HS-27A (cell line): ENCODE results near the gene ITIH3.

ENCODE experiments used
- DNase-seq: peaks from one replicate; pipeline ENCODE4 v3.0.0-alpha.2; 2012; ENCODE audit warnings: low read depth, missing footprints

The ITIH3 gene

DNA sequence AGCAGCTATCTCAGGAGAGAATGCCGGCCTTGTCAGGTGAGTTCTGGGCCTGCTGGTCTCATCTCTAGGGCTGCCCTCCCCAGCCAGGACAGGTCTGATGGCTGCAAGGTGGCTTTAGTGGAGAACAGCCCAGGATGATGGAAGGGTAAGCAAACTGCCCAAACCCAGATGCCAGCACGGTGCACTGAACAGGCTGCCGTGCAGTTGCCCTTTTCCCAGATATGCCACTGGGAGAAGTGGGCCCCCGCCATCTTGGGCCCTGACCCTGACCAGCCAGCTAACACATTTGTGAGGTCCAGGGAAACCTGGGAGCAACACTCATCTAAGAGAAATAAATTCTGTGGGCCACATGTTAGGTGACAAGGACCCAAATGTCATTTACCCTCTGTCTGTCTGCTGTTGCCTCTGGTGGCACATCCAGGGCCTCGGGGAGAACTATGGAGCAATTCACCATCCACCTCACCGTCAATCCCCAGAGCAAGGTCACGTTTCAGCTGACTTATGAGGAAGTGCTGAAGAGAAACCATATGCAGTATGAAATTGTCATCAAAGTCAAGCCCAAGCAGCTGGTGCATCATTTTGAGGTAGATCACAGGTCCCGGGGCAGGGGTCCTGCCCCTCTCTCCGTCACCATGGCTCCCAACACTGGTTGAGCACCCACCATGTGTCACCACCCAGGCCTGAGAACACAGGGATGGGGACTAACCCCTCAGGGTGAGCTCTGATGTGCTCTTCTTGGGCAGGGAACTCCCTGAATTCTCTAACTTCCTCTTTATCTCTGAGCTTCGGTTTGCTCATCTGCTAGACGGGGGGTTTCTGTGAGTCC lies 15.4 kb upstream of the ITIH3 start:
- no peak for DNase-seq

DNA sequence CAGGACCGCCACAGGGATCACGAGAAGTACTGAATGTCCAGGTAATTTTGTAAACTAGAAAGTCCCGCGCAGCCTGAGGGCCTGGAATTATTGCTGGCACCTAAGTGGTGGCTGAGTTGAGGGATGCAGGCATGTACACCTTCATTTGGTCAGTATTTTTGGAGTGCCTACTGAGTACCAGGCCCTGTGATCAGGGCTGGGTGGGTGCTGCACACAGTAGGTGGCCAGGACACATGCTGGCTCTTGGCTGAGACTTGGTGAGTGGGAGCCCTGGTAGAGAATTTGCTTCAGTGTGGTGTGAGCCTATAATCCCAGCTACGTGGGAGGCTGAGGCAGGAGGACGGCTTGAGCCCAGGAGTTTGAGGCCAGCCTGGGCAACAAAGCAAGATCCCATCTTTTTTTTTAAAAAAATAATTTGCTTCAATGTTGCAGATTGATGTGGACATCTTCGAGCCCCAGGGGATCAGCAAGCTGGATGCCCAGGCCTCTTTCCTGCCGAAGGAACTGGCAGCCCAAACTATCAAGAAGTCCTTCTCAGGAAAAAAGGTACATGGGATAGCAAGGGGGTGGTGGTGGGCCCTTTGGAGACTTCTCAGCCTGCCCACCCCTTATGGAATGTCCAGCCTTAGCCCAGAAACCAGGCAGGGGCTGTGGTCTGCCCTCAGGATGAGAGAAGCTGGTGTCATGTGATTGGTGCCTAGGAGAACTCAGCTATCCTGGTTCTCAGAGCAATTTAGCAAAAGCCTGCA lies 14.6 kb upstream of the ITIH3 start:
- no peak for DNase-seq

DNA sequence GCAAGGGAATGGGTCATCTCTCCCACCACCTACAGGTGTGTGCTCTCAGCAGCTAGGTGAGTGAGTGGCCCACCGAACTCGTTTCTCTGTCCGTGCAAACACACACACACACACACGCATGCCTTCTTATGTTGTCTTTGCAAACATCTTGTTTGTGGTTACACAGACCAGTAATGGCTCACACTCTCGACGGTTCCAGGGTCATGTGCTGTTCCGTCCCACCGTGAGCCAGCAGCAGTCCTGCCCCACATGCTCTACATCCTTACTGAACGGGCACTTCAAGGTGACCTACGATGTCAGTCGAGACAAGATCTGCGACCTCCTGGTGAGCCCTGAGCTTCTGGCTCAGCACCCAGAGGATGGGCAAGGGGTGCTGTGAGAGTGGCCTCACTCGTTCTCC lies 12.9 kb upstream of the ITIH3 start:
- no peak for DNase-seq

DNA sequence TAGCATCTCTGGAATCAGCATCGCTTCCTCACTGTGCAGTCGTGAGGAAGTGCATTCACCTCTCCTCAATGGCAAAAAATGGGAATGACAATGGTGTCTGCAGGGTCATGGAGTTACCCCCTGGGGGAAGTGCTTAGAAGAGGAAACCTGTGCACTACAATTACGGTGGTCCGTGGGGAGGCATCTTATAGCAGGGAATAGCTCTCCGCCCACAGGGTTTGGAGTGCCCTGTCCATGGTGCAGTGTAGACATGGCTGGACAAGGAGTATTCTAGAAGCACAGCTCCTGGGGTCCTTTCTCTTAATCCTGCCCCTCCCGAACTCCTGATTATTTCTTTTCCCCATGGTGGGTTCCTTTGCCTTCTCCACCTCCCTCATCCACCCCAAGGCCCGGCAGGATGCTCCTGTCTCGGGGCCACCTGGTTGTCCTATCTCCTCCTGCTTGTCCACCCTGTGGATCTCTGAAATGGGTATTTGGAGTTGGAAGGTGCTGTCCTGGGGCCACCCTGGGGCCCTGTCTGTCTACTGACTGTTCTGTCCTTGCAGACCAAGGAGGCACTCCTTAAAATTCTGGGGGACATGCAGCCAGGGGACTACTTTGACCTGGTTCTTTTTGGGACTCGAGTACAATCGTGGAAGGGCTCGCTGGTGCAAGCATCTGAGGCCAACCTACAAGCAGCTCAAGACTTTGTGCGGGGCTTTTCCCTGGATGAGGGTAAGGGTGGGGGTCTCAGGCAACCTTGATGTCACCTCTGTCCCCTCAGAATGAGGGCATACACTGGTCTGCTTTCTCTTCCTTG lies 12.0 kb upstream of the ITIH3 start:
- DNase-seq, result no peak

DNA sequence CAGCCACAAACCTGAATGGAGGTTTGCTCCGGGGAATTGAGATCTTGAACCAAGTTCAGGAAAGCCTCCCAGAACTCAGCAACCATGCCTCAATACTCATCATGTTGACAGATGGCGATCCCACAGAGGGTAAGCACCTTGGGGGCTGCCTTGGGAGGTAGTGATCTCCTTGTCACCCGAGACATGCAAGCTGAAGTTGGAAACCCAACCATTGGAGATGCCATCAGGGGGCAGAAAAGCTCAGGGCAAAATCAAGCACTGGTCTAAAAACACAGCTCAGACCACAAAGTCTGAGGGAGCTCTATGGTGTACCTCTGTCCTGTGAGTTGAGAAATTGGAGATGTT lies 11.4 kb upstream of the ITIH3 start:
- DNase-seq, result no peak

DNA sequence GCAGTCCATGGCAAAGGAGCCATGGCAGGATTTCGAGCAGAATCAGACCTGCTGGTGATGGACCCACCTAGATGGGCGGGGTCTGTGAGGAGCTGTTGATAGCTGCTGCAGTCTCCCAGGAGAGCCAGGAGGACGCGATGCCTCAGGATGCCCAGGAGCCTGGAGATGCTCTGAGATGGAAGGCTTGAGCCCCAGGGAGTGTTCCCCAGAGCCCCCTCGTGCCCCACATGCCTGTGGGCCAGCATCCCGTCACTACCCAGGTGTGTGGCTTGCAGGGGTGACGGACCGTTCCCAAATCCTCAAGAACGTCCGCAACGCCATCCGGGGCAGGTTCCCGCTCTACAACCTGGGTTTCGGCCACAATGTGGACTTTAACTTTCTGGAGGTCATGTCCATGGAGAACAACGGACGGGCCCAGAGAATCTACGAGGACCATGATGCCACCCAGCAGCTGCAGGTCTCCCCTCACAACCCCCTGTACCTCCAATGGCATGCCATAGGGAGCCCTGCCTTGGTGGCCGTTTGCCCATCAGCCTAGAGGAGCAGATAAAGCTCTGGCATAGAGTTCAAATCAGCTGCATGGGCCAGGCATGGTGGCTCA lies 10.5 kb upstream of the ITIH3 start:
- DNase-seq, result no peak

DNA sequence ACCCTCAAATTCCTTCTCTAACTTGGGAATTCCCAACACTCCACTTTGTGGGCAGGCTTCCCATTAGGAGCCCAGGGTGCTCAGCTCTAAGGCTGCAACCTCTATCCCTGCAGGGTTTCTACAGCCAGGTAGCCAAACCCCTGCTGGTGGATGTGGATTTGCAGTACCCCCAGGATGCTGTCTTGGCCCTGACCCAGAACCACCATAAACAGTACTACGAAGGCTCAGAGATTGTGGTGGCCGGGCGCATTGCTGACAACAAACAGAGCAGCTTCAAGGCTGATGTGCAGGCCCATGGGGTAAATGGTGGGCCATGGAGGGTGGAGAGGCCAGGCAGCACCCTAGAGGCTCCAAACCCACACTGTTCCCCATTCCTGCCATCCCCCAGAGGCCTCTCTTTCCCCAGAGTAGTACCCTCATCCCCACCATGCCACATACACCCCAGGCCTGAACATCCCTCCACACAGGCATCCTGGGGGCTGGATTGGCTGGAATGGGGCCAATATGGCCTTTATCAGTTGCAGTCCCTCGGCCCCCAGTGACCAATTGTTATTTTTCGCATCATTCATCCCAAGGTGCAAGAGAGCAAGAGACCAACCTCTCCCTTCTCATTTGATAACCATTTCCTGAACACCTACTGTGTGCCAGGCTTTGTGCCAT lies 9.5 kb upstream of the ITIH3 start:
- DNase-seq, result no peak

DNA sequence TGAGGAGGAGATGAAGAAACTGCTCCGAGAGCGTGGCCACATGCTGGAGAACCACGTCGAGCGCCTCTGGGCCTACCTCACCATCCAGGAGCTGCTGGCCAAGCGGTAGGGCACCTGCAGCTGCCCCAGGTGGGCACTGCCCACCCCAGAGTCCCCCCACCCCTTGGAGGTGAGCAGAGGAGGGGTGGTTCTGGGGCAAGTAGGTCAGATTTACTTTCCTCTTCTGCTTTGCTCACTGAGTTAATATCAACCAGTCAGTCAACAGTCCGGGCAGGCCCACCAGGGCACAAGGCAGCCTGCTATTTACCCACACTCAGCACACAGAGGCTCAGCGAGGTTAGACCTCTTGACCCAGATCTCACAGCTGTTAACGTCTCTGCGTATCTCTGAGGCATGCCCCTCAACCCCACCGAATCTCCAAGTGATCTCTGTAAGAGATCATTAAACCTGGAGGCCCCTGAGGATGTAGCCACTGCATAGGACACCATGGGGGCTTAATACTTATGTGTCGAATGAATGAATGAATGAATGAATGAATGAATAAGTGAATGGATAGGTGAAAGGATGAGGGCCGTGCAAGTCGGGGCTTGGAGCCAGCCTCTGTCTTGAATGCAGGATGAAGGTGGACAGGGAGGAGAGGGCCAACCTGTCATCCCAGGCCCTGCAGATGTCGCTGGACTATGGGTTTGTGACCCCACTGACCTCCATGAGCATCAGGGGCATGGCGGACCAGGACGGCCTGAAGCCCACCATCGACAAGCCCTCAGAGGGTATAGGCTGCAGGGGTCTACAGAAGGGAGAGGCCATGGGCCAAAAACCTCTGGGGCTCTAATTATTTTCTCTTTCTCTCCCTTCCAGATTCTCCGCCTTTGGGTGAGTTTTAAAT lies 8.0 kb upstream of the ITIH3 start:
- DNase-seq, result no peak

DNA sequence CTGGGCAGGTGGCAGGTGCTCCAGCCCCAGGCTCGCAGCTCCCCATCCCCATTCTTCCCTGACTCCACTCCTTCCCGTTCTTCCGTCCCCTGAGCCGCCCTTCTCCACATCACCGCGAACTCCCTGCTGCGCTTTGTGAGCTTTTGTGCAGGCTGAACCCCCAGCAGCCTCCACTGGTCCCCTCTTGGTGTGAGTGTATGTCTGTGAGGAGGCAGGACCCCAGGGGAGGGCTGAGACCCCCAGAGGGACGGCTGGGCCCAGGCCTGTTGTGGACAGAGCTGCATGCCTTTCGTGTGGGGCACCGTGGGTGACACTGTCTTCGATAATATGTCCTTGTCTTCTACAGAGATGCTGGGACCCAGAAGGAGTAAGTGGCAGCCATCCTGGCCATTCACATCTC lies 7.3 kb upstream of the ITIH3 start:
- no peak for DNase-seq

DNA sequence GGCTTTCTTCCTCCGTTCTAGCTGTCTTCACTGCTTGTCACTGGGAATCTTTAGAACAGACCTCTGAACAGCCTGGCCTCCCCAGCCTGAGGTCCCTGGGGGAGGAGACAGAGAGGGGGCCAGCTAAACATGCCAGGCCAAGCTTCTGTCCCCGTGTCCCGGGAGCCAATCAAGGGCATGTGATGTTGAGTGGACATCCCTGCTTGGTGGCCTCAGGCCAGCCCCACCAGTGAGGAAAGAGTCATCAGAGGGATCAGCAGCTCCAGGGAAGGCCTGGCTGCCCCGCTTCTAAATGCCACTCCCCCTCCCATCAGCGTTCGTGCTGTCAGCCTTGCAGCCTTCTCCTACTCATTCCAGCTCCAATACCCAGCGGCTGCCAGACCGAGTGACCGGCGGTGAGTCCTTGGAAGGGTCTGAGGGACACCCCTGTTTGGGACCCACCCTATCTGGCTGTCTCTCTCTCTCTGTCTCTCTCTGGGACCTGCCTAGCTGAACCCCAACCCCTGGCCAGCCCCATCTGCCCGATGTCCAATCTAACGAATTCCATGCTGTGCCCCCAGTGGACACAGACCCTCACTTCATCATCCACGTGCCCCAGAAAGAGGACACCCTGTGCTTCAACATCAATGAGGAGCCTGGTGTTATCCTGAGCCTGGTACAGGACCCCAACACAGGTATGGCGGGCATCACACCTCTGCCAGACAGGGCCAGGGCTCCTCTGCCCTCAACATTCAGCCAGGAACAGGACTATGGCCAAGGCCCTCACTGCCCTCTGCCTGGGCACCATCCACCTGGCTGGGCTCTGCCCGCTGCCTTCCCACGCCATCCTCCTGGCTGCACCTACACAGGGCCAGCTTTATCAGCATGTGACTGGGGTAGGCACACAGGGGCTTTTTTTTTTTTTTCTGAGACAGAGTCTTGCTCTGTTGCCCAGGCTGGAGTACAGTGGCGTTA lies 6.6 kb upstream of the ITIH3 start:
- no peak for DNase-seq

DNA sequence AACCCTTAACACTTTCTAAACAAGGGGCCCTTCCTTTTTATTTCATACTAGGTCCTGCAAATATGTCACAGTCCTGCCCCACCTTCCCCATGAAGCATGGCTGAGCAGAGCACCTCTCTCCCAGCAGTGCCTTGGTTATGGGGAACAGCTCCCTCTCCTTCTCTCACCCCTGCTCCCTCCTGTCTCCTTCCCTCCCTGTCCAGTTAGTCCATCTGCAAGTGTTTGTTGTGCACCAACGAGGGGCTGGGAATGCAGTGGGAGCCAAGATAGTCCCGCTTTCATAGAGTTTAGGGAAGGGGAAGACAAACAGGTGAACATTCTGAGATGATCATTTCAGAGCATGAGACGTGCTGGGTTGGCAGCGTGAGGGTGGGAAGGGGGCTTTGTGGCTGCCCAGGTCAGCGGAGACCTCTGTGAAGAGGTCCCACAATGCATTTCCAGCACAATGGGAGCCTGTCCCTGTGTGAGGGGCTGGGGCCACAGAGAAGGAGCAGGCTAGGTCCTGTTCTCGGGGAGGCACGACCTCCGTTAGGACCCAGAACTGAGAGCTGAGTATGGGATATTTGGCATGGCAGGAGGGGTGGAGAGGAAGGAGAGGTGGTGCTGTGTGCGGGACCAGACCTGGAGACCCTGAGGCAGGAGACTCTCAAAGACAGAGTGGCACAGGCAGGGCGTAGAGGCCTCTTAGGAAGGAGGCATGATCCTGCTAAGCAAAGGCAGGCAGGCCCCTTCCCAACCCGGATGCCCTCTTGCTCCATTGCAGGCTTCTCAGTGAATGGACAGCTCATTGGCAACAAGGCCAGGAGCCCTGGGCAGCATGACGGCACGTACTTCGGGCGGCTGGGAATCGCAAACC lies 5.5 kb upstream of the ITIH3 start:
- DNase-seq, result no peak

DNA sequence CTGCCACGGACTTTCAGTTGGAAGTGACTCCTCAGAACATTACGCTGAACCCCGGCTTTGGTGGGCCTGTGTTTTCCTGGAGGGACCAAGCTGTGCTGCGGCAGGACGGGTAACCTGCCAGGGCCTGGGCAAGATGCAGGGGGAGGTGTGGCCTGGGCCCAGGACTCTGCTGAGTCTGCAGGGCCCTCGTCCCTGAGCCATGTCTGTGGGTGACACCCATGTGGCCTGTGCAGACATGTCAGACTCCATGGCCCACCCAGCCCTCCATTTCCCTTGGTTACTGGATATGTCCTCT lies 4.9 kb upstream of the ITIH3 start:
- no peak for DNase-seq

DNA sequence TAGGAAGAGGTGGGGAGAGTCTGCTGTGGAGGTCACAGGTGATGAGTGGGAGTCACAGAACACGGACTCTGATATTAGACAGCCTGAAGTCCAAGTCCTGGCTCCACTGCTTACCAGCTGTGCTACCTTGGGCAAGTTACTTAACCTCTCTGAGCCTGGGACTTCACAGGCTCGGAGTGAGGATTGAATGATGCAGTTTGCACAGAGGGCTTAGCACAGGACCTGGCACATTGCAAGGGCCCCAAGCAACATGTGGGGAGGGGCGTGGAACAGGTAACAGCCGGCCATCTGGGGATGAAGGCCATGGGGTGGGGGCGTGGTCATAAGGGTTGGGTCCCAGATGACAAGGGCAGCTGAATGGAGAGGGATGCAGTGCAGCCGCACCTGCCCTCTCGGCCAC lies 4.3 kb upstream of the ITIH3 start:
- no peak for DNase-seq

DNA sequence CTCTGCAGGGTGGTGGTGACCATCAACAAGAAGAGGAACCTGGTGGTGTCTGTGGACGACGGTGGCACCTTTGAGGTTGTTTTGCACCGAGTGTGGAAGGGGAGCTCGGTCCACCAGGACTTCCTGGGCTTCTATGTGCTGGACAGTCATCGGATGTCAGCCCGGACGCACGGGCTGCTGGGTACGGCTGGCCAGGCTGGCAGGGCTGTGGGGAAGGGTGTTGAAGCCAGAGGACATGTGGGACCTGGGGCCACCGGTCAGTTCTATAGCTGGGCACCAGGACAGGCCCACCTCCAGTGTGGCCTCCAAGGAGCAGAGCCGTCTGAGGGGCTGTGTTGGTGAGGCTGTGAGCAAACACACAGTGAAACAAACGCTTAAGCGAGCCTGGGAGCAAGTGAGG lies 3.9 kb upstream of the ITIH3 start:
- DNase-seq, result no peak

DNA sequence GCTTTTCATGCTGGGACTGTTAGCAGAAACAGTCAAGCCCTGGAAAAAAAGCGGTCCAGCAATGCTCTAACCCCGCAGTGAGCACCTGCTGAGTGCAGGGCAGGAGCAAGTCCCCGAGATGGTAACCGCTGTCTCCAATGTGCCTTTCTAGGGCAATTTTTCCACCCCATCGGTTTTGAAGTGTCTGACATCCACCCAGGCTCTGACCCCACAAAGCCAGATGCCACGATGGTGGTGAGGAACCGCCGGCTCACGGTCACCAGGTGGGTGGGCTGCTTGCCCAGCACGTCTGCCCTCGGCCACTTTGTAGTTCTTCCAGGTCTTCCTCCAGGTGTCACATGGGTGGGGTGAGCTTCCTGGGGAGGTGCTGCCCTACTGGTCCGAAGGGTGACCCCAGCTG lies 3.2 kb upstream of the ITIH3 start:
- DNase-seq, result no peak

DNA sequence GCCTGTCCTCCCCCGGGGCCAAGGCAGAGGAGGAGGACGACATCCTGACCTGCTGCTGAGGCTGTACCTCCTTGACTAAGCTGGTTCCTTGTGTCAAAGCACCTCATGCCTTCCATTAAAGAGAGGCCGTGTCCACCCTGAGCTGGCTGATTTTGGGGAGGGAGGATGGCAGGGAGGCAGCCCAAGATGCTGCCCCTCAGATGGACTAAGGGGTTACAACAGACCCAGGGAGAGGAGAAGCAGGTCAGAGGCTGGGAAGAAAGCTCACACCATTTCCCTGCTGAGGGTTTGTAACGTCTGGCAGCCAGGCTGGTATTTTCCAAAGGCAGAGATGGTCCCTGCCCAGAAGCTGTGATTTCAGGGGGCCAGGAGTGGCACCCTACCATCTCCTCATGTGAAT lies 2.7 kb upstream of the ITIH3 start:
- no peak for DNase-seq

DNA sequence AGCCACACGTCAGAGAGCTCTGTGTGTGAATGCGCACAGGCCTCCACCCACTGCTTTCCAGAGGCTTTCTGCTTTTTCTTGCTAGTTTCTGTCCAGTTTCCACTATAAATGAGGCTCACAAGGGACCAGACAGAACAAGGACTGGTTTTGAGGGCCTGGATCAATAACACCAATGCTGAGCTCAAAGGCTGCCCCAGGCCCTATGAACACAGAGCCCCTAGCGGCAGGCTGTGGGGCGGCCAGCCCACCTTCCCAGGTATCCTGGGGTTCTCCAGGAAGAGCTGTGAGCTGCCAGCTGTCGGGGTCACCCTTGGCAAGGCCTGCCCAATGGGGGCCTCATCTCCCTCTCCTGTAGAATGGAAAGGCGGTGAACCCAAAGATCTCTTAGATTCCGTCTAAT lies 2.2 kb upstream of the ITIH3 start:
- DNase-seq, result no peak

DNA sequence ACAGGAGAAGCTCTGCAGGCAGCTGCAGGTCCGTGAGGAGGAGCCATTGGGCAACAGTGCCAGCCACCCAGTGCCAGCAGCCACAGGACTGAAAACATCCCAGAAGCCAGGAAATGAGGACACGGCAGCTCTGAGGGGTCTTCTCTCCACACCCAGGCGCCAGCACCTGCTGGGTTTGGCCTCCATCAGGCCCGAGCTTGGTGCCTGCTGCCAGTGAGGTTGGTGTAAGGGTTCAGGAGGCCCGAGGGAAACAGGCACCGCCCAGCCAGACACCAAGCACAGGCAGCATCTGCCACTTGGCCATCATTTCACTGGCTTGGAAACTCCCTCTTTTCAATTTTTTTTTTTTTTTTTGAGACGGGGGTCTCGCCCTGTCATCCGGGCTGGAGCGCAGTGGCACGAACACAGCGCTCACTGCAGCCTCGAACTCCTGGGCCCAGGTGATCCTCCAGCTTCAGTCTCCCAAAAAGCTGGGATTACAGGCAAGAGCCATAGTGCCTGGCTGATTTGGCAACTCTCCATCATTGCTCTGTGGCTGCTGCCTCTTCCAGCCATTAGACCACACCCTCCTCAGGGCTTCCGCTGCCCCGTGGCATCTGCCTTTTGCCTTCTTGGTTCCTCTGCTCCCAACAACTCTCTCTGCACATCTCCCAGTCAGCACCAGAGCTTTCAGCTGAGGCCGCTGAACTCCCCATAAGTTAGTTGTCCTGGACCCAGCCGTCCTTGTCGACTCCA lies 1.5 kb upstream of the ITIH3 start:
- DNase-seq, result no peak
